Liver (tissue), 3 donors: ENCODE data around the gene C1orf174.

Source experiments
- ATF3 ChIP-seq: IDR thresholded peaks from 2 replicates; pipeline ENCODE4 v1.6.1; 2016; ENCODE audit warnings: antibody characterized with exemption
- JUND ChIP-seq, 2 donors: IDR thresholded peaks; 2 replicates each; pipeline ENCODE4 v1.6.1; 2016; ENCODE audit warnings: antibody characterized with exemption in 2 of 2
- YY1 ChIP-seq: IDR thresholded peaks from 2 replicates; pipeline ENCODE4 v1.6.1; 2016; ENCODE audit warnings: antibody characterized with exemption, mild to moderate bottlenecking
- TF ChIP-seq, protein P1 (sequence below): fragments of 150-350 bp; IDR thresholded peaks from 2 replicates; pipeline ENCODE4 v1.5.1; 2017; ENCODE audit warnings: improper control_type of control experiment, low read depth, low read length; ENCODE audit not compliant: missing input control
- donor health status: healthy.
- donor health status: healthy.

DNA sequence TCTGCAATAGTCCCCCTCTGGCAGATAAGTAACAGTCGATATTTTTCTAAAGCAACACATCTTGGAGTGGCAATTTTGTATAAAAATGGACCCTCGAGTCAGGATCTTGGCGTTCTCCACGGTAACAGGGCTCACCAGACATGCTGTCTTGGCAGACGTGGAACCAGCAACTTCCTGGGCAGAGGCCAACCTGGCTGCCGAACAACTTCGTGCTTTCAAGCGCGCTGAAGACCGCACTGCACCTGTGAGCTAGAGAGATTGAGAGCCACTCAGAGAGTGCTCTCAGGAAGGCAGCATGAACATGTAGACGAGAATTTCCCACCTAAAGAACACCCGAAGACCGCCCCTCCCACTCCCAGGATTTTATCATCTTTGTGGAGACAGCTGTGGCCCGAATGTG is 7.3 kb downstream of the C1orf174 start:
- TF ChIP-seq, protein P1, sequence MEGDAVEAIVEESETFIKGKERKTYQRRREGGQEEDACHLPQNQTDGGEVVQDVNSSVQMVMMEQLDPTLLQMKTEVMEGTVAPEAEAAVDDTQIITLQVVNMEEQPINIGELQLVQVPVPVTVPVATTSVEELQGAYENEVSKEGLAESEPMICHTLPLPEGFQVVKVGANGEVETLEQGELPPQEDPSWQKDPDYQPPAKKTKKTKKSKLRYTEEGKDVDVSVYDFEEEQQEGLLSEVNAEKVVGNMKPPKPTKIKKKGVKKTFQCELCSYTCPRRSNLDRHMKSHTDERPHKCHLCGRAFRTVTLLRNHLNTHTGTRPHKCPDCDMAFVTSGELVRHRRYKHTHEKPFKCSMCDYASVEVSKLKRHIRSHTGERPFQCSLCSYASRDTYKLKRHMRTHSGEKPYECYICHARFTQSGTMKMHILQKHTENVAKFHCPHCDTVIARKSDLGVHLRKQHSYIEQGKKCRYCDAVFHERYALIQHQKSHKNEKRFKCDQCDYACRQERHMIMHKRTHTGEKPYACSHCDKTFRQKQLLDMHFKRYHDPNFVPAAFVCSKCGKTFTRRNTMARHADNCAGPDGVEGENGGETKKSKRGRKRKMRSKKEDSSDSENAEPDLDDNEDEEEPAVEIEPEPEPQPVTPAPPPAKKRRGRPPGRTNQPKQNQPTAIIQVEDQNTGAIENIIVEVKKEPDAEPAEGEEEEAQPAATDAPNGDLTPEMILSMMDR = no peak
- TF ChIP-seq JUND (IDR thresholded peaks at IDR 0.05) (no peak), ATF3 (no peak), YY1 (no peak)
